Measurements from ENCODE around the gene ING5. TPM values are rescaled to one million over a fixed set of nuclear protein-coding genes. Genes with fewer than 3 reads are reported as not detected.

Gene ING5
- total RNA-seq, 2 donors from 2014 or later, result 21.9 to 32.7 TPM

DNA sequence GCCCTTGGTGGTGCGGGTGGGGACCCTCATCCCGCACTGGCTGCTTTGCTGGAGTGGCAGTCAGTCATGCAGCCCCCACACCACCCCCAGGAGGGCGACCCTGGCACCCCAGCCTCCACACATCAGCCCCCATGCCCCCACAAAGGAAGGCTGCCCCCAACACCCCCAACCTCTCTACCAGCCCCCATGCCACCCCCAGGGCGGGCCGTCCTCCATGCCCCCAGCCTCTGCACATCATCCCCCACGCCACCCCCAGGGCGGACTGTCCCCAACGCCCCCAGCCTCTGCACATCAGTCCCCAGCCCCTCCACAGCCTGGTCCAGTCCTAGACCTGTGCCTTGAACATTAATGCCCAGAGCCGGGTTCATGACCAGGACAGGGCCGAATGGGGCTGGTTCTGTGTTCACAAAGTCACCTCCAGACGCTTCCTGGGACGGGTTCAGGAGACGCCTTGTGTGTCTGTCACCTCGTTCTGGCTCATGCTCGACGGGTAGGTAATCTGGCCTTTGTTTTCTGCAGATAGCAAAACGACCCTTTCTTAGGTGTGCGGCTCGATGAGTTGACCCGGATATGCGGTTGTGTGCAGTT lies 50.9 kb downstream of the ING5 start:
- Histone ChIP-seq H3K9me3 (no peaks in the 10 kb centered on the region), H3K36me3 (peaks cover 44% of the 10 kb centered on the region), H3K4me3 (no peak overlapping the region), H3K4me1 (no peaks in the 10 kb centered on the region), H3K27ac (no peak overlapping the region), H3K27me3 (no peaks in the 10 kb centered on the region)
- DNase-seq (ENCODE audit: low spot score), result no peak
- TF ChIP-seq, protein P1, sequence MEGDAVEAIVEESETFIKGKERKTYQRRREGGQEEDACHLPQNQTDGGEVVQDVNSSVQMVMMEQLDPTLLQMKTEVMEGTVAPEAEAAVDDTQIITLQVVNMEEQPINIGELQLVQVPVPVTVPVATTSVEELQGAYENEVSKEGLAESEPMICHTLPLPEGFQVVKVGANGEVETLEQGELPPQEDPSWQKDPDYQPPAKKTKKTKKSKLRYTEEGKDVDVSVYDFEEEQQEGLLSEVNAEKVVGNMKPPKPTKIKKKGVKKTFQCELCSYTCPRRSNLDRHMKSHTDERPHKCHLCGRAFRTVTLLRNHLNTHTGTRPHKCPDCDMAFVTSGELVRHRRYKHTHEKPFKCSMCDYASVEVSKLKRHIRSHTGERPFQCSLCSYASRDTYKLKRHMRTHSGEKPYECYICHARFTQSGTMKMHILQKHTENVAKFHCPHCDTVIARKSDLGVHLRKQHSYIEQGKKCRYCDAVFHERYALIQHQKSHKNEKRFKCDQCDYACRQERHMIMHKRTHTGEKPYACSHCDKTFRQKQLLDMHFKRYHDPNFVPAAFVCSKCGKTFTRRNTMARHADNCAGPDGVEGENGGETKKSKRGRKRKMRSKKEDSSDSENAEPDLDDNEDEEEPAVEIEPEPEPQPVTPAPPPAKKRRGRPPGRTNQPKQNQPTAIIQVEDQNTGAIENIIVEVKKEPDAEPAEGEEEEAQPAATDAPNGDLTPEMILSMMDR (IDR thresholded peaks at IDR 0.05), result no peak

- H3K27ac ChIP-seq, result no peak overlapping the region
- no peaks in the 10 kb centered on the region for H3K27me3 ChIP-seq
- H3K9me3 ChIP-seq, result no peaks in the 10 kb centered on the region
- DNase-seq (ENCODE audit: low spot score), result no peak
- TF ChIP-seq, protein P1 (IDR thresholded peaks at IDR 0.05), result no peak
- no peaks in the 10 kb centered on the region for H3K4me1 ChIP-seq
- H3K36me3 ChIP-seq, result peaks cover 44% of the 10 kb centered on the region
- H3K4me3 ChIP-seq, result no peak overlapping the region
These were observed 51.7 kb downstream of the ING5 start for GRCh38 chr2:241753493-241753892.

GRCh38 chr2:241754042-241754441 lies 52.2 kb downstream of the ING5 start:
- Histone ChIP-seq H3K27ac (no peak overlapping the region), H3K9me3 (no peaks in the 10 kb centered on the region), H3K4me3 (no peak overlapping the region), H3K4me1 (no peaks in the 10 kb centered on the region), H3K36me3 (peaks cover 40% of the 10 kb centered on the region), H3K27me3 (no peaks in the 10 kb centered on the region)
- TF ChIP-seq, protein P1 (IDR thresholded peaks at IDR 0.05), result no peak
- no peak for DNase-seq (ENCODE audit: low spot score)

DNA sequence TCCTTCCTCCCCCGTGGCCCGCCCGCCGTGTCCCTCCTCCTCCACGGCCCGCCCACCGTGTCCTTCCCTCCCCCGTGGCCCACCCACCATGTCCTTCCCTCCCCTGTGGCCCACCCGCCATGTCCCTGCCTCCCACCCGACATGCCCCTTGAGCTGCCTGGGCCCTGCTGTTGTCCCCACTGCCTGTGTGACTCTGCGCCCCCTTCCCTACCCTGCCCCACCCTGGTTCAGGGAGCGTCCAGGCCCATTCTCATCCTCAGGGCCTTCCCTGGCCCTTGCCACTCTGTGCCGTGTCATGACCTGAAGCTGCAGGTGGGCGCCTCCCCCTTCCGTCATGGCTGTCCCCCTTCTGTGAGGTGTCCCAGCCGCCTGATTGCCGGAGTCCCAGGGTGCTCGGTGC lies 53.3 kb downstream of the ING5 start:
- H3K27me3 ChIP-seq, result no peaks in the 10 kb centered on the region
- peaks cover 37% of the 10 kb centered on the region for H3K36me3 ChIP-seq
- H3K4me3 ChIP-seq, result no peak overlapping the region
- TF ChIP-seq, protein P1 (IDR thresholded peaks at IDR 0.05), result no peak
- H3K27ac ChIP-seq, result no peak overlapping the region
- no peaks in the 10 kb centered on the region for H3K9me3 ChIP-seq
- H3K4me1 ChIP-seq, result no peaks in the 10 kb centered on the region
- no peak for DNase-seq (ENCODE audit: low spot score)

- DNase-seq (ENCODE audit: low spot score), result no peak
- H3K4me3 ChIP-seq, result no peak overlapping the region
- no peaks in the 10 kb centered on the region for H3K9me3 ChIP-seq
- no peaks in the 10 kb centered on the region for H3K27me3 ChIP-seq
- H3K27ac ChIP-seq, result no peak overlapping the region
- H3K36me3 ChIP-seq, result peaks cover 37% of the 10 kb centered on the region
- TF ChIP-seq, protein P1 (IDR thresholded peaks at IDR 0.05), result no peak
- H3K4me1 ChIP-seq, result no peaks in the 10 kb centered on the region
These were observed 53.9 kb downstream of the ING5 start for GRCh38 chr2:241755777-241756176.
